ENCODE measurements around the gene ERN1.
"Not testable (repeated sequence)": the region's sequence is repeated elsewhere in the genome, so short reads cannot be mapped to it uniquely, and the experiment has no call there.

ERN1 gene

DNA sequence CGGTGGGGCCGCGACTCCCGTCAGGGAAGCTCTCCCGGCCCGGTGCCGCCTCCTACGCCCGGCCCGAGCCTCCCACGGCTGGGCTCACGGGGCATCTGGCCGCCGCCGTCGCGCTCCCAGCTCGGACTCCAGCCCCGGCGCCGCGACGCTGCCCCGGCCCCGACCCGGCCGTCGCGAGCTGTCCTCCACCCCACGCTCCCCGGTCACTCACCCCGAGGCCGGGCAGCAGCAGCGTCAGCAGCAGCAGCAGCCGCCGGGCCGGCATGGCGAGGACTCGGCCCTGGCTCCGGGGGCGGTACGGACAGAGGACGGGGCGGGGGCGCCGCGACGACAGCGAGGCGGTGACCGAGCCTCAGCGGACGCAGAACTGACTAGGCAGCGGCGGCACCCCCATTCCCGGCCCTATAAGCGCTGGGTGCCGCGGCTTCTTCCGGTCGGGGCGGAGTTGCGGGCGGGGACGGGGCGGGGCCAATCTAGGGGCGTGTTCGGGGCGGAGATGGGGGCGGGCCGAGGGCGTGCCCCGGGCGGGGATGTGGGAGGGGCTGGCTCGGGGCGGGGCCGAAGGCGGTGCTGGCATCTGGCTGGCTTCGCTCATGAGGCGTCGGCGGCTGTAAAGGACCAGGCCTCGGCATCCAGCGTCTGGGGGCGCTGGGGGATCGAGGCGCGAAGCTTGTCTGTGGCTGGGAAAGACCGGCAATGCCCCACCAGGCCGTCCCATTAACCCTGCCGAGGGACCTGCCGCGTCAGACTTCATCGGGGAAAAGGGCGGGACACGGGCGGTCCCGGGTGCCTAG, at the start of gene ERN1:
Gene ERN1 (minus strand): TSS at position 380 of the 794 bp plus-strand sequence. CDS start 115 bp downstream, at position 265.
- H3K36me3 ChIP-seq (ENCODE audit: control insufficient read depth, insufficient read depth, low read length, severe bottlenecking): no peaks in the 10 kb centered on the region
- peak; percentile 97 for DNase-seq (ENCODE audit: low read depth)
- peaks cover 36% of the 10 kb centered on the region for H3K4me1 ChIP-seq (ENCODE audit: control insufficient read depth, insufficient read depth, low read length)
- no peaks in the 10 kb centered on the region for H3K9me3 ChIP-seq (ENCODE audit: control insufficient read depth, low read length)
- peak within 1 kb of the TSS; percentile 89 for H3K9ac ChIP-seq (ENCODE audit: low read length)
- H3K27me3 ChIP-seq (replicated peaks; ENCODE audit: control insufficient read depth, insufficient read depth, low read length): no peaks in the 10 kb centered on the region
- peak within 1 kb of the TSS; percentile 93 for H3K4me3 ChIP-seq (ENCODE audit: low read length)

DNA sequence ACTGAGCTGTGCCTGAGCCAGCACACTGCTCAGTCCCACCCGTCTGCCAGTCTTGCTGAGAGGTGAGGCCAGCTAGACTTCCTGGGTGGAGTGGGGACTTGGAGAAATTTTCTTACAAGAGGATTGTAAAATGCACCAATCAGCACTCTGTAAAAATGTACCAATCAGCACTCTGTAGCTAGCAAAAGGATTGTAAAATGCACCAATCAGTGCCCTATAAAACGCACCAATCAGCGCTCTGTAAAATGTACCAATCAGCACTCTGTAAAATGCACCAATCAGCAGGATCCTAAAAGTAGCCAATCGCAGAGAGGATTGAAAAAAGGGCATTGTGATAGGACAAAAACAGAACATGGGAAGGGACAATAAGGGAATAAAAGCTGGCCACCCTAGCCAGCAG, 49.1 kb upstream of the ERN1 start:
- not testable (repeated sequence) for H3K9ac ChIP-seq (ENCODE audit: low read length); DNase-seq (ENCODE audit: low read depth); H3K9me3 ChIP-seq (ENCODE audit: control insufficient read depth, low read length); H3K4me3 ChIP-seq (ENCODE audit: low read length); H3K27me3 ChIP-seq (replicated peaks; ENCODE audit: control insufficient read depth, insufficient read depth, low read length)
- Histone ChIP-seq H3K4me1 (ENCODE audit: control insufficient read depth, insufficient read depth, low read length) (peaks cover 46% of the 10 kb centered on the region), H3K36me3 (ENCODE audit: control insufficient read depth, insufficient read depth, low read length, severe bottlenecking) (peaks cover 10% of the 10 kb centered on the region)

DNA sequence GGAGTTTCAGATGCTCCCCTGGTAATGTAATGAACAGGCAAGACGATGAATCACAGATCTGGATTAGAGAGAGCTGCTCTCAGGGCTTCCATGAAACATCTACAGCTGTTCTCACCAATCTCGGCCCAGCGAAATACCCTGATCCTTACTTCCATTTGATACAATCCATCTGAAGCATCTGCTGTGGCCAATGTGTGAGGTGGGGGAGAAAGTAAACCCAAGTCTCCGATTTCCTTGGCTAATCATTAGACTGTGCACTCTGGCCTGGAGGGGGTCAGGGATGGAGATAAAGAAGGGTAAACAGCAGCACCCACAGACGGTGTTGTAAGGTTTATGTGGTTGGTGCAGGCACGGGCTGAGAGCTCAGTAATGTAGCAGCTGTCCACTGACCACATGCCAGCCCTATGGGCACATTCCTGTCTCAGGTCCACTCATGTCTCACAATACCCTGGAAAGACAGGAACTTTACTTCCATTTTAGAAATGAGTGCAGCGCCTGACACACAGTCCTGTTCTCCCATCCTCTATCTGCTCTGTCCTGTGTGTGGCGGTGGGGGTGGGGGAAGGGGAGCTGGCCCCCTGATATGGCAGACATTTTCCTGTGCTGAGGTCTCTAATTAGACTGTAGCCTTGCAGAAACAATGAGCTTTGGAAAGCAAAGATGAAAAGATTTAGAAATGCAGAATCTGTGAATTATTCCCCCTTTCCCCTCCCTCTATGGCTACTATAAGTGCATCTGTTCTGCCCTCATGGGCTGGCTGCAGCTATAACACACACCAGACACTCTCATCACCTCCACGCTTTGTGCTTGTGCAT, 48.3 kb upstream of the ERN1 start:
- H3K27me3 ChIP-seq (replicated peaks; ENCODE audit: control insufficient read depth, insufficient read depth, low read length): no peaks in the 10 kb centered on the region
- no peak for DNase-seq (ENCODE audit: low read depth)
- no peaks in the 10 kb centered on the region for H3K9me3 ChIP-seq (ENCODE audit: control insufficient read depth, low read length)
- peaks cover 54% of the 10 kb centered on the region for H3K4me1 ChIP-seq (ENCODE audit: control insufficient read depth, insufficient read depth, low read length)
- H3K9ac ChIP-seq (ENCODE audit: low read length): no peak overlapping the region
- no peak overlapping the region for H3K4me3 ChIP-seq (ENCODE audit: low read length)
- H3K36me3 ChIP-seq (ENCODE audit: control insufficient read depth, insufficient read depth, low read length, severe bottlenecking): peaks cover 14% of the 10 kb centered on the region

GRCh38 chr17:64177311-64178010, 47.5 kb upstream of the ERN1 start:
- DNase-seq (ENCODE audit: low read depth): no peak
- Histone ChIP-seq H3K4me1 (ENCODE audit: control insufficient read depth, insufficient read depth, low read length) (peaks cover 54% of the 10 kb centered on the region), H3K9ac (ENCODE audit: low read length) (no peak overlapping the region)

DNA sequence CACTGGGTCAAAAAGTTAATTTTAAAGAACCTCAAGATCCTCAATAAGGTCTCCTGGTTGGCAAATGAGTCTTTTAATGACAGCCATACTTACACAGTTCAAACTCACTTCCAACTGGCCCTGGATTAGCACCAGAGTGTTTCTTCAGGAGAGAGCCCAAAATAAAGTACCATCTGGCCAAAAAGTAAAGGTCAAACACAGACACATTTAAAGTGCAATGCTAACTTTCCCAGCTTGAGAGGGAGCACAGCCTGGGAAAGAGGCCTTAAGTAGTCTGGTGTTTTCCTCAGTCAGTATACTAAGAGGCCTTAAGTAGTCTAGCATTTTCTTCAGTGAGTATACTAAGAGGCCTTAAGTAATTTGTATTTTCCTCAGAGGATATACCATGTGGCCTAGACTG, 46.6 kb upstream of the ERN1 start:
- Histone ChIP-seq H3K4me3 (ENCODE audit: low read length) (no peak overlapping the region), H3K9me3 (ENCODE audit: control insufficient read depth, low read length) (no peaks in the 10 kb centered on the region), H3K4me1 (ENCODE audit: control insufficient read depth, insufficient read depth, low read length) (peaks cover 54% of the 10 kb centered on the region), H3K9ac (ENCODE audit: low read length) (no peak overlapping the region), H3K36me3 (ENCODE audit: control insufficient read depth, insufficient read depth, low read length, severe bottlenecking) (peaks cover 14% of the 10 kb centered on the region), H3K27me3 (replicated peaks; ENCODE audit: control insufficient read depth, insufficient read depth, low read length) (no peaks in the 10 kb centered on the region)
- DNase-seq (ENCODE audit: low read depth): no peak

More at GRCh38 chr17:64177311-64178010, 47.5 kb upstream of the ERN1 start:
- no peak overlapping the region for H3K4me3 ChIP-seq (ENCODE audit: low read length)
- peaks cover 14% of the 10 kb centered on the region for H3K36me3 ChIP-seq (ENCODE audit: control insufficient read depth, insufficient read depth, low read length, severe bottlenecking)
- no peaks in the 10 kb centered on the region for H3K27me3 ChIP-seq (replicated peaks; ENCODE audit: control insufficient read depth, insufficient read depth, low read length)
- no peaks in the 10 kb centered on the region for H3K9me3 ChIP-seq (ENCODE audit: control insufficient read depth, low read length)

DNA sequence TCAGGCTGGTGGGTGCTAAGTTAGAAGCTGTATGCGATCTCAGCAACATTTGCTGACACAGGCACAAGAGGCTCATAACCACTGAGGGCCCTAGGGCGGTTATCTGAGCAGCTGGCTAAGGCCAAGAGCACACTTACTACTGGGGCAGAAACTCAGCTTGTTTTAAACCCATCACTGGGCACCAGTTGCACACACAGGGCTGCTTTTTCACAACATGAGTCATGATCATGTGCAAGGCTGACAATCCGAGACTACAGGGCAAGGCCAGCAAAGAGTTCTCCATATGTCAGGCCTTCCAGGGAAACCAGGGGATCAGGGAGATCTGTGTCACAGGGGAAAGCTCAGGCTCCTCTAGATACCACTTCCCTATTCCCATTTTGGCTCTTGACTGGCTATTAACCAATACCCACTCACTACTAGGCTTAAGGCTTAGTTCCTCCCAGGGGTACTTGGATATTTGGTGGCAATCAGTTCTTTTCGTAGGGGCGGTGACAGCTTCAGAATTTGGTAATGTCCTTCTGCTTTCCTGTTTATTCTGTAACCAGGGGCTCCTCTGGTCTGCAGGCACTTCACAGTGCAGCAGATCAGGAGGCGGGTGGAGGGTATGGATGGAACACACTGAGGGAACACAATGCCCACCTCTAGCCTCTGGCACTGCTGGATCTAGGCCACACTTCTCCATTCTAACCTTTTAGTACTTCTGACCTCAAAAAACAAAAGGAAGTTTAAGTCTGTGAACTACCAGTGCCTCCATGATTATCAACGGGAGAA, 44.9 kb upstream of the ERN1 start:
- no peak for DNase-seq (ENCODE audit: low read depth)
- Histone ChIP-seq H3K9me3 (ENCODE audit: control insufficient read depth, low read length) (no peaks in the 10 kb centered on the region), H3K36me3 (ENCODE audit: control insufficient read depth, insufficient read depth, low read length, severe bottlenecking) (peaks cover 22% of the 10 kb centered on the region), H3K4me1 (ENCODE audit: control insufficient read depth, insufficient read depth, low read length) (peaks cover 45% of the 10 kb centered on the region), H3K27me3 (replicated peaks; ENCODE audit: control insufficient read depth, insufficient read depth, low read length) (no peaks in the 10 kb centered on the region), H3K9ac (ENCODE audit: low read length) (peak overlapping the region; percentile 13), H3K4me3 (ENCODE audit: low read length) (no peak overlapping the region)

- no peaks in the 10 kb centered on the region for H3K27me3 ChIP-seq (replicated peaks; ENCODE audit: control insufficient read depth, insufficient read depth, low read length)
- H3K4me1 ChIP-seq (ENCODE audit: control insufficient read depth, insufficient read depth, low read length): peaks cover 42% of the 10 kb centered on the region
- no peak for DNase-seq (ENCODE audit: low read depth)
- H3K9me3 ChIP-seq (ENCODE audit: control insufficient read depth, low read length): no peaks in the 10 kb centered on the region
- no peak overlapping the region for H3K4me3 ChIP-seq (ENCODE audit: low read length)
- peaks cover 27% of the 10 kb centered on the region for H3K36me3 ChIP-seq (ENCODE audit: control insufficient read depth, insufficient read depth, low read length, severe bottlenecking)
- H3K9ac ChIP-seq (ENCODE audit: low read length): peak overlapping the region; percentile 13
Observed at GRCh38 chr17:64173646-64174045, 43.7 kb upstream of the ERN1 start.

DNA sequence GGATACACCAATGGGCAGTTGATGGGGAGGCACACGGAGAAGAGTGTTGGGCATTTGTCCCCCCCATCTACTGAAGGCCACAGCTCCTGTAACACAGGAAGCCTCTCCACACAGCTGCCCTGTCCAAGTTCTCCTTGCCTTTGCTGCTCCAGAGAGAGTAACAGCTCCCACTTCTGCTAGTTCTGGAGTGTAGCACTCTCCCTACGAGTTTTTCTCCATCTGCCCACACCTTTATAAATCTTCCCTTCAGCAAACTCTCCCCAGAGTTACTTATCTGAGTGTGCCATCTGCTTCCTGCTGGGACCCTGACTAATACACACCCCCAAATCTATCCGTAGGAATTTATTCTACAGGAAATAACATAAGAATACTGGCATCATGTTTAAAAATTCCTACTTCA, 42.6 kb upstream of the ERN1 start:
- Histone ChIP-seq H3K9ac (ENCODE audit: low read length) (no peak overlapping the region), H3K9me3 (ENCODE audit: control insufficient read depth, low read length) (no peaks in the 10 kb centered on the region), H3K36me3 (ENCODE audit: control insufficient read depth, insufficient read depth, low read length, severe bottlenecking) (peaks cover 26% of the 10 kb centered on the region), H3K4me1 (ENCODE audit: control insufficient read depth, insufficient read depth, low read length) (peaks cover 42% of the 10 kb centered on the region), H3K27me3 (replicated peaks; ENCODE audit: control insufficient read depth, insufficient read depth, low read length) (no peaks in the 10 kb centered on the region), H3K4me3 (ENCODE audit: low read length) (no peak overlapping the region)
- no peak for DNase-seq (ENCODE audit: low read depth)

DNA sequence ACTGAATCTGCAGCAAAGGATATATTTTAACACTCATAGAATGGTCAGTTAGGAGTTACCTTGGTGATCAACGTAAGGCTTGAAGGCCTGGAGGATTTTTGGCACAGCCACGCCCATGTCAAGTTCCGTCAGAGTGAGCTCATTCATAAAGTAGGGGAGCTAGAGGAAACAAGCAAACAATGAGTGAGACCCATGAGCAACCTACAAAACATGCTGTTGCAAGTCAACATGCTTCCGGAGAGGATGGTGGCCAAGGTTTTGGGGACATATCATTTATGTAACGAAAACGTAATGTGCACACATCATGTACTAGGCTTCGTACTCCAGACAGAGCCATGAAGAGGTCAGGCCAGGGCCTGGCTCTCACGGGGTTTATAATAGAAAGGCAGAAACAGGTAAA, 41.1 kb upstream of the ERN1 start:
- Histone ChIP-seq H3K27me3 (replicated peaks; ENCODE audit: control insufficient read depth, insufficient read depth, low read length) (no peaks in the 10 kb centered on the region), H3K9me3 (ENCODE audit: control insufficient read depth, low read length) (no peaks in the 10 kb centered on the region), H3K9ac (ENCODE audit: low read length) (no peak overlapping the region), H3K36me3 (ENCODE audit: control insufficient read depth, insufficient read depth, low read length, severe bottlenecking) (peaks cover 34% of the 10 kb centered on the region), H3K4me1 (ENCODE audit: control insufficient read depth, insufficient read depth, low read length) (peaks cover 29% of the 10 kb centered on the region), H3K4me3 (ENCODE audit: low read length) (no peak overlapping the region)
- DNase-seq (ENCODE audit: low read depth): no peak

- peaks cover 39% of the 10 kb centered on the region for H3K36me3 ChIP-seq (ENCODE audit: control insufficient read depth, insufficient read depth, low read length, severe bottlenecking)
- H3K4me3 ChIP-seq (ENCODE audit: low read length): no peak overlapping the region
- H3K9ac ChIP-seq (ENCODE audit: low read length): no peak overlapping the region
- H3K9me3 ChIP-seq (ENCODE audit: control insufficient read depth, low read length): no peaks in the 10 kb centered on the region
- H3K27me3 ChIP-seq (replicated peaks; ENCODE audit: control insufficient read depth, insufficient read depth, low read length): no peaks in the 10 kb centered on the region
- H3K4me1 ChIP-seq (ENCODE audit: control insufficient read depth, insufficient read depth, low read length): peaks cover 21% of the 10 kb centered on the region
- no peak for DNase-seq (ENCODE audit: low read depth)
Observed at GRCh38 chr17:64170286-64170685, 40.3 kb upstream of the ERN1 start.

Measured in adipocyte (in vitro differentiated cells).